BE2C (cell line): ENCODE measurements around the gene SCG5.

Experiments used
- DNase-seq: peaks from one replicate; pipeline ENCODE4 v3.0.0-alpha.2; 2020
- H3K27me3 ChIP-seq: fragments of 250-450 bp; sonication (Bioruptor Pico); 2 replicates; pipeline ENCODE4 v1.5.1; 2020; ENCODE audit warnings: mild to moderate bottlenecking
- H3K36me3 ChIP-seq: fragments of 250-450 bp; sonication (Bioruptor Pico); 2 replicates; pipeline ENCODE4 v1.5.1; 2020; ENCODE audit warnings: mild to moderate bottlenecking
- H3K4me1 ChIP-seq: fragments of 250-450 bp; sonication (Bioruptor Pico); 2 replicates; pipeline ENCODE4 v1.5.1; 2020
- H3K4me3 ChIP-seq: 2 replicates; pipeline ENCODE4 v1.5.1; 2011; ENCODE audit warnings: low read depth, low read length
- H3K9me3 ChIP-seq: fragments of 250-450 bp; sonication (Bioruptor Pico); 2 replicates; pipeline ENCODE4 v1.5.1; 2020
- CTCF ChIP-seq: IDR thresholded peaks from 2 replicates; pipeline ENCODE4 v1.5.1; 2012; ENCODE audit warnings: mild to moderate bottlenecking, low read depth, low read length

The SCG5 gene

GRCh38 chr15:32718227-32718820 lies 76.8 kb downstream of the SCG5 start:
- Histone ChIP-seq H3K36me3 (no peaks in the 10 kb centered on the region), H3K4me3 (peak overlapping the region; percentile 27), H3K27me3 (peaks cover 77% of the 10 kb centered on the region), H3K9me3 (no peaks in the 10 kb centered on the region), H3K4me1 (no peaks in the 10 kb centered on the region)
- DNase-seq = peak; percentile 18
- TF ChIP-seq CTCF = no peak

- H3K36me3 ChIP-seq = no peaks in the 10 kb centered on the region
- no peak for TF ChIP-seq CTCF
- peaks cover 71% of the 10 kb centered on the region for H3K27me3 ChIP-seq
- H3K9me3 ChIP-seq = no peaks in the 10 kb centered on the region
- peak; percentile 11 for DNase-seq
- H3K4me3 ChIP-seq = peak overlapping the region; percentile 27
- H3K4me1 ChIP-seq = no peaks in the 10 kb centered on the region
Observed at GRCh38 chr15:32718821-32719716, 77.6 kb downstream of the SCG5 start.

DNA sequence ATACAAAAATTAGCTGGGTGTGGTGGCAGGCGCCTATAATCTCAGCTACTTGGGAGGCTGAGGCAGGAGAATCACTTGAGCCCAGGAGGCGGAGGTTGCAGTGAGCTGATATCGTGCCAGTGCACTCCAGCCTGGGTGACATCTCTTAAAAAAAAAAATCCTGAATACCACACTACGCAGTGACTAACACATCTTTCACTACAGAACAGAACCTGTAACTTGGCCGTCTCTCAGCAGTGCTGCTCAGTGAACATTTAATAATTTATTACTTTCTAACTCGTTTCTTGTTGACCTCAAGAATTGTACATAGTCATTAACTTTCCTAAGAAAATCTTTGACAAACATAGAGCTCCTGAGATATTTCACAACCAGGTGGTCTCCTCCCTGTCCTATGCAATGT lies 80.1 kb downstream of the SCG5 start:
- Histone ChIP-seq H3K9me3 (no peaks in the 10 kb centered on the region), H3K4me1 (no peaks in the 10 kb centered on the region), H3K27me3 (peaks cover 48% of the 10 kb centered on the region), H3K36me3 (no peaks in the 10 kb centered on the region), H3K4me3 (no peak overlapping the region)
- DNase-seq = no peak
- no peak for TF ChIP-seq CTCF

DNA sequence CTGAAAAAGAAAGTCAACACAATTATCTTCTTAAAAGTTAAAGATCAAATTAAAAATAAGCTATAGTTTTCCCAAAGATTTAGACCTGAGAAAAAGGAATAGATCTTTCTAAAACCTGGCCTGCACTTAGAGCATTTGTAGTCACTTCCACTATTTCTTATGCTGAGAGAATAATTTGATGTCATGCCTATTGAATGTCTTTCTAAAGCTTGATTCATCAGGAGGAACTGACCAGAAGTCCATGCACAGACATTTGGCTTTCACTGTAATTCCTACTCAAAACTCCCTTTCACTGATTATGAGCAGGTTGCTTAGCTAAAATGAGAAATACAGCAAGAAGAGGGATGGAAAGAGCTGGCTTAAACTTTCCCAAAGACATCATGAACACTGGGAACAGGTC lies 80.6 kb downstream of the SCG5 start:
- no peak for TF ChIP-seq CTCF
- H3K27me3 ChIP-seq = peaks cover 43% of the 10 kb centered on the region
- no peak for DNase-seq
- H3K9me3 ChIP-seq = no peaks in the 10 kb centered on the region
- no peaks in the 10 kb centered on the region for H3K36me3 ChIP-seq
- H3K4me1 ChIP-seq = no peaks in the 10 kb centered on the region
- no peak overlapping the region for H3K4me3 ChIP-seq

GRCh38 chr15:32723171-32723948 lies 81.8 kb downstream of the SCG5 start:
- Histone ChIP-seq H3K4me3 (no peak overlapping the region), H3K4me1 (no peaks in the 10 kb centered on the region), H3K9me3 (no peaks in the 10 kb centered on the region), H3K36me3 (no peaks in the 10 kb centered on the region), H3K27me3 (peaks cover 31% of the 10 kb centered on the region)
- no peak for DNase-seq
- TF ChIP-seq CTCF = no peak
